IPS-NIHi7 (cell line): ENCODE data around the gene HENMT1.
A peak's percentile ranks its signal among the peaks of the same experiment; 100 is the strongest.
"Not testable (repeated sequence)": the region's sequence is repeated elsewhere in the genome, so short reads cannot be mapped to it uniquely, and the experiment has no call there.

Experiments
- DNase-seq: peaks from one replicate; pipeline ENCODE4 v3.0.0; 2012; ENCODE audit warnings: mixed read lengths; ENCODE audit errors: extremely low spot score

HENMT1 gene

DNA sequence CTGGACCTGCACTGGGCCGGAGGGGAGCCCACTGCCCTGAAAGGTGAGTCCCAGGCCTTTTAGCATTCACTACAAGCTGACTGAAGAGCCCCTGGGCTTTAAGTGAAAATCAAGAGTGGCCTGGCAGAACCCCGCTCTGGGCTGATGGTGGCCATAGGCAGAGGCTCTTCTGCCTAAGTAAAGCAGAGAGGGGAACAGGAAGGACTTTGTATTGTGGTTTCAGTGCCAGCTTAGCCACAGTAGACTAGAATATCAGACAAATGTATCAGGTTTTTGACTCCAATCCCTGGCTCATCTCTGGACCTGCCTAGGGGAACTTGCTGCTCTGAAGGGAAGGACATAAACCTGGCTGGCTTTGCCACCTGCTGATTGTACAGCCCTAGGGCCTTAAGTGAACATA, 10.2 kb upstream of the HENMT1 start:
- no peak for DNase-seq

GRCh38 chr1:108670131-108670773, 9.4 kb upstream of the HENMT1 start:
- no peak for DNase-seq

DNA sequence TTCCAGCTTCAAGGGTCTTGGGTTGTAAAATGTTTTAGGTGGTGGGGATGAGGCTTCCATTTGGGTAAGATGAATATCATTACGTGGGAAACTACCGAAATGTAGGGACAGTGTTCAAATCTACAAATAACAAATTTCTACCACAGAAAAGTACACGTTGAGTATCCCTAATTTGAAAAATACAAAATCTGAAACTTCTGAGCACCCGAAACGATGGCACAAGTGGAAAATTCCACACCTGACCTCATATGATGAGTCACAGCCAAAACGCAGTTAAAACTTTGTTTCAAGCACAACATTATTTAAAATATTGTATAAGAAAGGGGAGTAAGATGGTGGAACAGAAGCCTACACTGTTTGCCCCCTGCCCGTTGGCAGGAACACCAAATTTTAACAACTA, 8.8 kb upstream of the HENMT1 start:
- no peak for DNase-seq

- DNase-seq: no peak
Observed at GRCh38 chr1:108668777-108669176, 7.9 kb upstream of the HENMT1 start.

- DNase-seq: not testable (repeated sequence)
Observed at GRCh38 chr1:108667422-108667821, 6.5 kb upstream of the HENMT1 start.

DNA sequence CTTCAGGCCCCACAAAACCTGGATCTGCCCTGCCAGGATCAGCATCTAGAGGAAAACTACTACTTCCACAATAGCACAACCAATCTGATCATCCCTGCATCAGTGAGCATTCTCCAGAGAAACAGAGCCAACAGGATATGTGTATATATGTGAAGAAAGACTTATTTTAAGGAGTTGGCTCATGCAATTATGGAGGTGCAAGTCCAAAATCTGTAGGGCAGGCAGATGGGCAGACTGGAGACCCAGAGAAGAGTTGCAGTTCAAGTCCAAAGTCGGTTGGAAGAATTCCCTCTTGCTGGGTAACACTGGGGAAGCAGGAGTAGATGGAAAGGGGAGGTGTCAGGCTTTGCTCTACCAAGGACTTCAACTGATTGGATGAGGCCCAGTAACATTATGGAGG, 4.9 kb upstream of the HENMT1 start:
- DNase-seq: no peak

GRCh38 chr1:108665067-108665466, 4.2 kb upstream of the HENMT1 start:
- DNase-seq: no peak

DNA sequence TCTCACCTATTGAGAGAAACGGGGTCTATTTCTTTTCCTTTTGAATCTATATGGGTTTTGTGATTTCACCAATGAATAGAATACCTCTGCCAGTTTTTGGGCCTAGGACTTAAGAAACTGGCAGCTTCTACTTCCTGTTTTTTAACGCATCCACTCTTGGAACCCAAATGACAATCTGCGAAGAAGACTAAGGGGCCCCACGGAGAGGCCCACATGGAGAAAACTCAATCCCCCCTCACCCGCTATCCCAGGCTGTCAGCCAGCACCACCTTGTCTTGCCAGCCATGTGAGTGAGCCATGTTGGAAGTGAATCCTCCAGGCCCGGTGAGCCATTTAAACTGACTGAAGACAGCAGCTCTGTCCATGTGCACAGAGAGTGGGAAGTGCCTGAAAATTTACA, 3.6 kb upstream of the HENMT1 start:
- no peak for DNase-seq

GRCh38 chr1:108663074-108663473, 2.2 kb upstream of the HENMT1 start:
- no peak for DNase-seq

DNA sequence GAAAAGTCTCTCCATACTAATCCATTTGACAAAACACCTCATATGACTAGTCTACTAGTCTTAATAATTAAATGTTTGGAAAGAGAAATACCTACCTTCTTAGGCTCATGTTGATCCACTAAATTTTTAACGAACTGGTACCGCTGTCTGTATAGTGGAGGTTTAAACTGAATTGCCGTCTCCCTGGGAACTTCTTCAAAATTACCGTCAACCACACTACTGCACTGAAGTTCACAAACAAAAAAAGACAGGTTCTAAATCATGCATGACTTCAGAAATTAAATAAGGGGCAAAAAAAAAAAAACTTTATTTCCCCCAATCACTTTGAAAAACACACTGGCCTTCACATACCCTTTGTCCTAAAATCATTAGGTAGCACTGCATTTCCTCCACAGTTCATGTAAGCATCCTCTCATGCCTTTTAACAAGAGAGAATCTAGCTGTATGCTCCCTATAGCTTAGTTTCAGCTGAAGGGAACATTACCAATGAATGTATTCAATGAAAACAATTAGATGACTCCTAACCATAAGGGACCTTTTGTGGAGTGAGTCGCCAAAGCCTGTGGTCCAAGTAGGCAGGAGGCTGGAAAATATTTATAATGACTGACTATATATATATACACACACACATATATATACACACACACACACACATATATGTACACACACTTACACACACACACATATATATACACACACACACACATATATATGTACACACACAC, 3.4 kb downstream of the HENMT1 start:
- DNase-seq: no peak

DNA sequence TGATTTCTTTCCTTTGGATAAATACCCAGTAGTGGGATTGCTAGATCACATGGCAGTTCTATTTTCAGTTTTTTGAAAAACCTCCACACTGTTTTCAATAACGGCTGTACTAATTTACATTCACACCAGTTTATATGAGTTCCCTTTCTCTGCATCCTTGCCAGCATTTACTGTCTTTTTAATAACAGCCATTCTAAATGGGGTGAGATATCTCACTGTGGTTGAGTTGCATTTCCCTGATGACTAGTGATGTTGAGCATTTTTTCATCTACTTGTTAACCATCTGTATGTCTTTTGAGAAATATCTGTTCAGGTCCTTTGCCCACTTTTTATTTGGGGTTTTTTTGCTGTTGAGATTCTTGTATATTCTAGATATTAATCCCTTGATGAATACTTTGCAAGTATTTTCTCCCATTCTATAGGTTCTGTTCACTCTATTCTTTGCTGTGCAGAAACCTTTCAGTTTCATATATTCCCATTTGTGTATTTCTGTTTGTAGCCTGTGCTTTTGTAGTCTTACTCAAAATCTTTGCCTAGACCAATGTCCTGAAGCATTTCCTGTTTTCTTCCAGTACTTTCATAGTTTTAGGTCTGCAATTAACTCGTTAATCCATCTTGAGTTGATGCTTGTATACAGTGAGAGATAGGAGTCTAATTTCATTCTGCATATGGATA, 7.3 kb downstream of the HENMT1 start:
- no peak for DNase-seq

GRCh38 chr1:108646648-108647269, 14.1 kb downstream of the HENMT1 start:
- no peak for DNase-seq

DNA sequence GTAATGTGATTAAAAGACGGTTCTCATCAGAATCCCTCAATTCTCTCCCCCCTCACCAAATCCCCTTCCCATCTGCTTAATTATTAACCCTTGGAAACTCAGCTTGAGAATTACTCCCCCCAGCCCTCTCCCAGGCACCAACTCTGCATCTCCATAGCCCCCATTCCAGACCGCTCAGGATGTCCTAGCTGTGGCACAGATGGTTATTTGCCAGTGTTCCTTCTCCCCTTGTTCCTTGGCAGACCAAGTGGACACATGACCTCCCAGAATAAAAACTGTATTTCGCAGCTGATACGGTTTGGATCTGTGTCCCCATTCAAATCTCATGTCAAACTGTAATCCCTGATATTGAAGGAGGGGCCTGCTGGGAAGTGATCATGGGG, 14.6 kb downstream of the HENMT1 start:
- DNase-seq: no peak

DNA sequence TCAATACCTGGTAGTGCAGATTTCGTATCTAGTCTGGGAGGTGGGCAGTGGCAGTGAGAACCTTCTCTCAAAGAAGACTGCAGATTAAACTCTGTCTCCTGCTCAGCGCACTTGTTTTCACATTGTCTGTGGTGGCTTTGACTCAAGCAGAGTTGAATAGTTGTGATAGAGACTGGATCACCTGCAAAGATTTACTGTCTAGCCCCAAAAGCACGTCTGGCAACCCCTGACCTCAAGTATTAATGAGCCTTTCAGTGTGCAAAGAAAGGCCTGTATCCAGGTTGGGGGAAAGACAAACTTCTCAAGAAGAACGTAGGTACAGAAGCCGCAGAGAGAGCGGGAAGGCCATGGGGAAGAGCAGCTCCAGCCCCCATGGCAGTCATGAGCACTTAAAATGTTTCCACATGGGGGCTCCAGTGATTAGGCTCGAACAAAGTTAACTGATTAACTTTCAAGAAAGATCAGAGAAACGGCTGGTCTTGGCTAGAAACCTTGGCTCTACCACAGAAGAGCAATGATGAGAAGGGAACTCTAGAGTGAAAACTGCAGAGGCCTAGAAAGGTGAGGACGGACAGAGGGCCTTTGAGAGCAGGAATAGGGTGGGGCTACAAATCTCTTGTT, 15.2 kb downstream of the HENMT1 start:
- peak; percentile 37 for DNase-seq

- DNase-seq: no peak
Observed at GRCh38 chr1:108644984-108645383, 15.9 kb downstream of the HENMT1 start.

GRCh38 chr1:108643492-108644335, 17.2 kb downstream of the HENMT1 start:
- peak; percentile 40 for DNase-seq

DNA sequence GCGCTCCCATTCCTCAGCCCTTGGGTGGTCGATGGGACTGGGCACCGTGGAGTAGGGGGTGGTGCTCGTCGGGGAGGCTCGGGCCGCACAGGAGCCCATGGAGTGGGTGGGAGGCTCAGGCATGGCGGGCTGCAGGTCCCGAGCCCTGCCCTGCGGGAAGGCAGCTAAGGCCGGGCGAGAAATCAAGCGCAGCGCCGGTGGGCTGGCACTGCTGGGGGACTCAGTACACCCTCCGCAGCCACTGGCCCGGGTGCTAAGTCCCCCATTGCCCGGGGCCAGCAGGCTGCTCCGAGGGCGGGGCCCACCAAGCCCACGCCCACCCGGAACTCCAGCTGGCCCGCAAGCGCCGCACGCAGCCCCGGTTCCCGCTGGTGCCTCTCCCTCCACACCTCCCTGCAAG, 20.0 kb downstream of the HENMT1 start:
- DNase-seq: not testable (repeated sequence)

- DNase-seq: no peak
Observed at GRCh38 chr1:108639899-108640560, 20.9 kb downstream of the HENMT1 start.

- no peak for DNase-seq
Observed at GRCh38 chr1:108636876-108637275, 24.0 kb downstream of the HENMT1 start.

DNA sequence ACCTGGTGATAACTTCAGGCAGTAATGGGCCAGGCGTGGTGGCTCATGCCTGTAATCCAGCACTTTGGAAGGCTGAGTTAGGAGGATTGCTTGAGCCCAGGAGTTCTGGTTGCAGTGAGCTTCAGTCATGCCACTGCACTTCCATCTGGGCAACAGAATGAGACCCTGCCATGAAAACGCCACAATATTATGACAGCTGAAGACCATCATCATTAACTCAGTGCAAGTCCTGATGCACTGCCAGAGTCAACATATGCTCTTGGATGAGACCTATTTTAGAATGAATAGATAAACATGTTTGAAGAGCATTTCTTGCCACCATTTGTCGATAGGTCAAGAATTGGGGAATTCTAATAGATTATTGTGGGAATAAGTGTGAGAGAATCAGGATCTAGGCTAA, 26.4 kb downstream of the HENMT1 start:
- no peak for DNase-seq

DNA sequence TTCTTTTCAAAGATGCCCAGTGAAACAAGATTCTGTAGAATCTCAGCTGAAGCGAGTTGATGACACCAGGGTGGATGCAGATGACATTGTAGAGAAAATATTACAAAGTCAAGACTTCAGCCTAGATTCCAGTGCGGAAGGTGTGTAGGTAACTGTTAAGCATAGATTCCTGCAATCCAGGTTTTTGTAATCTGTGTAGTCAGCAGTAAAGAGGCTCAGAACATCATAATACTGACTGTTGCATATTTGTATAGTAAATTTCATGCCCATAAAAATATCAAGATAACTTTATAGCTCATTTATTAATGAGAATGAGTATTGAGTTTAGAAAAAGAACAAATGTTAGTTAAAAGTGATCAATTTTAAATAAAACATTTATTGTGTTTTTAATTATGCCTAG, 32.2 kb downstream of the HENMT1 start:
- no peak for DNase-seq
